ENCODE results near the gene WDR35.

DNA sequence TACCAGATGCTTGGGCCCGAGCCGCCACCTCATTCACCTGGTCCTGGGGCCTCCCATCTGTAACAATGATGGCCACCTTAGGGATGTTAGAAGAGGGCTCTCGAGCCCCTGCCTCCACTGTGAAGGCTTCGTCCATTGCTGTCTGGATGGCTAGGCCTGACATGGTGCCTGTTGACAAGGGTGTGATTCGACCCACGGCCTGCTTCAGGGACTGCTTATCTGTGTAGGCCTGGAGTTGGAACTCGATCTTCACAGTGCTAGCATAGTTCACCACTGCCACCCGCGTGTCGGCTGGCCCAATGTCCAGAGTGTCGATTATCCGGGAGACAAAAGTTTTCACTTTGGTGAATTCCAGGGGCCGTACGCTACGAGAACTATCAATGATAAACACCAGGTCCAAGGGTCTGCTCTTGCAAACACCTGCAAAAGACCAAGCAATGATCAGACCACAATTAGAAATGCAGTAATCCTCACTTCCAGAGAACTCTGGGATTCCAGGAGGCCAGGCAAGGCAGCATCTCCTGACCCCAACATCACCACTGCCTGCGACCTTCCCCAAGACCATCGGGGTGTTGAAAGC, 16.1 kb upstream of the WDR35 start:
- TF ChIP-seq, protein P1, sequence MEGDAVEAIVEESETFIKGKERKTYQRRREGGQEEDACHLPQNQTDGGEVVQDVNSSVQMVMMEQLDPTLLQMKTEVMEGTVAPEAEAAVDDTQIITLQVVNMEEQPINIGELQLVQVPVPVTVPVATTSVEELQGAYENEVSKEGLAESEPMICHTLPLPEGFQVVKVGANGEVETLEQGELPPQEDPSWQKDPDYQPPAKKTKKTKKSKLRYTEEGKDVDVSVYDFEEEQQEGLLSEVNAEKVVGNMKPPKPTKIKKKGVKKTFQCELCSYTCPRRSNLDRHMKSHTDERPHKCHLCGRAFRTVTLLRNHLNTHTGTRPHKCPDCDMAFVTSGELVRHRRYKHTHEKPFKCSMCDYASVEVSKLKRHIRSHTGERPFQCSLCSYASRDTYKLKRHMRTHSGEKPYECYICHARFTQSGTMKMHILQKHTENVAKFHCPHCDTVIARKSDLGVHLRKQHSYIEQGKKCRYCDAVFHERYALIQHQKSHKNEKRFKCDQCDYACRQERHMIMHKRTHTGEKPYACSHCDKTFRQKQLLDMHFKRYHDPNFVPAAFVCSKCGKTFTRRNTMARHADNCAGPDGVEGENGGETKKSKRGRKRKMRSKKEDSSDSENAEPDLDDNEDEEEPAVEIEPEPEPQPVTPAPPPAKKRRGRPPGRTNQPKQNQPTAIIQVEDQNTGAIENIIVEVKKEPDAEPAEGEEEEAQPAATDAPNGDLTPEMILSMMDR (IDR thresholded peaks at IDR 0.05), result no peak
- TF ChIP-seq IRF2 (CRISPR knock-in tag; IDR thresholded peaks at IDR 0.05; ENCODE audit: borderline replicate concordance, low read depth) (no peak), GABPB1 (CRISPR knock-in tag; IDR thresholded peaks at IDR 0.05) (no peak), TCF7 (CRISPR knock-in tag; IDR thresholded peaks at IDR 0.05; ENCODE audit: low read depth) (no peak)
